Hepatocyte (in vitro differentiated cells): Measurements from ENCODE around the gene SAMD4A. TPM values are rescaled to one million over a fixed set of nuclear protein-coding genes. Genes with fewer than 3 reads are reported as not detected.

Experiments
- DNase-seq: peaks from one replicate; pipeline ENCODE4 v3.0.0-alpha.2; 2016; ENCODE audit warnings: low spot score
- H2AFZ ChIP-seq: fragments of 200-600 bp; sonication (generic); 2 replicates; pipeline ENCODE4 v1.6.0; 2016; ENCODE audit warnings: antibody characterized with exemption, mild to moderate bottlenecking
- H3K27ac ChIP-seq: fragments of 200-600 bp; sonication (generic); 2 replicates; pipeline ENCODE4 v1.5.1; 2016; ENCODE audit warnings: mild to moderate bottlenecking
- H3K27me3 ChIP-seq: fragments of 200-600 bp; sonication (generic); 2 replicates; pipeline ENCODE4 v1.6.1; 2016
- H3K36me3 ChIP-seq: fragments of 200-600 bp; sonication (generic); replicated peaks from 2 replicates; pipeline ENCODE4 v1.5.1; 2016; ENCODE audit warnings: low read depth; ENCODE audit not compliant: insufficient read depth
- H3K4me1 ChIP-seq: fragments of 200-600 bp; sonication (generic); 2 replicates; pipeline ENCODE4 v1.5.1; 2016; ENCODE audit warnings: mild to moderate bottlenecking, moderate library complexity; ENCODE audit not compliant: insufficient read depth
- H3K4me2 ChIP-seq: fragments of 200-600 bp; sonication (generic); 2 replicates; pipeline ENCODE4 v1.6.0; 2016
- H3K4me3 ChIP-seq: fragments of 200-600 bp; sonication (generic); 2 replicates; pipeline ENCODE4 v1.5.1; 2016; ENCODE audit warnings: mild to moderate bottlenecking
- H3K79me2 ChIP-seq: fragments of 200-600 bp; sonication (generic); 2 replicates; pipeline ENCODE4 v1.6.0; 2017; ENCODE audit warnings: mild to moderate bottlenecking
- H3K9me2 ChIP-seq: fragments of 200-600 bp; sonication (generic); replicated peaks from 2 replicates; pipeline ENCODE4 v1.6.0; 2017; ENCODE audit warnings: mild to moderate bottlenecking; ENCODE audit not compliant: insufficient read depth
- H3K9me3 ChIP-seq: fragments of 200-600 bp; sonication (generic); 2 replicates; pipeline ENCODE4 v1.5.1; 2016; ENCODE audit warnings: low read depth, mild to moderate bottlenecking
- H4K20me1 ChIP-seq: fragments of 200-600 bp; sonication (generic); 2 replicates; pipeline ENCODE4 v1.6.0; 2016; ENCODE audit warnings: mild to moderate bottlenecking; ENCODE audit not compliant: insufficient read depth, poor library complexity, severe bottlenecking
- EZH2 ChIP-seq: fragments of 200-600 bp; sonication (generic); IDR thresholded peaks from 2 replicates; pipeline ENCODE4 v1.6.1; 2016; ENCODE audit warnings: antibody characterized with exemption, mild to moderate bottlenecking, borderline replicate concordance
- EZH2phosphoT487 ChIP-seq: fragments of 200-600 bp; sonication (generic); IDR thresholded peaks from one replicate; pipeline ENCODE4 v1.6.1; 2018; ENCODE audit warnings: antibody characterized with exemption, mild to moderate bottlenecking, low read depth, moderate library complexity; ENCODE audit not compliant: unreplicated experiment, severe bottlenecking
- WGBS: methylation state at CpG from one replicate; pipeline ENCODE4 v1.1.6; 2016; ENCODE audit warnings: low lambda C conversion rate; ENCODE audit errors: missing lambda C conversion rate; 5-methylcytosine and 5-hydroxymethylcytosine counted together
- polyA plus RNA-seq: library from polyadenylated mRNA; unstranded; fragments of >200 nt; fragmentation: Nextera tagmentation; extraction: Ambion mirVana; gene quantifications from 2 replicates; pipeline ENCODE4 v1.2.1, GENCODE V29; 2016
- total RNA-seq: library from RNA; depleted of rRNA; stranded (reverse); fragments of >200 nt; gene quantifications from 2 replicates; pipeline ENCODE4 v1.2.3, GENCODE V29; 2014
- TF ChIP-seq, protein P1 (sequence below): fragments of 200-600 bp; sonication (generic); IDR thresholded peaks from 2 replicates; pipeline ENCODE4 v1.5.1; 2016; ENCODE audit warnings: antibody characterized with exemption, mild to moderate bottlenecking; ENCODE audit not compliant: poor library complexity

SAMD4A gene
- total and polyA plus RNA-seq, 2 experiments from 2014 or later = 10.5 to 15.7 TPM

DNA sequence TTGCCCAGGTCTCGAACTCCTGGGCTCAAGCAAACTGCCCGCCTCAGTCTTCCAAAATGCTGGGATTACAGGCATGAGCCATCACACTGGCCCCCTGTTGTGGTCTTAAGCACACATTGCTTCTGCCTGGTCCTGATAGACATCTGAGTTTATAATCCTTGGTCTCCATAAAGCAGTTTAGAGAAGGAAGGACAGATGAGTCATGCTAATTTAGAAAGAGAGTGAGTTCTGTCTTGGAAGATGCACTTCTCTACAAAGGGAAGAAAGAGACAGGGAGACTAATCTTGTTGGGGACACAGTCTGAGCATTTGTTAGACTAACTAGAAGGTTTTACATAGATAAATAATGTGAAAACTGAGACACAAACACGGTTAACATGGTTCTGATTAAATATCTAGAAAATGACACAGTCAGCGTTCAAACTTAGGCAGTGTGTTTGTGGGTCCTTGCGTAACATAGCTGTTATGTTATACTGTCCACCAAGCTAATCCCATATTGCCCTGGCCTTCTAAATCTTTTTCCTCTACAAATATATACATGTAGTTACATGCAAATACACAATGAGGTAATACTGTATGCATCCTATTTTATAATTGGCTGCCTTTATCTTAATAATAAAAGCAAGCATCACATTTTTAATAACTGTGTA, 31.0 kb downstream of the SAMD4A start:
- no peak for DNase-seq
- Histone ChIP-seq H4K20me1 (no peaks in the 10 kb centered on the region), H3K9me3 (no peaks in the 10 kb centered on the region), H3K4me3 (no peak overlapping the region), H3K27ac (peak overlapping the region; percentile 20), H3K79me2 (peaks cover 47% of the 10 kb centered on the region), H3K36me3 (no peaks in the 10 kb centered on the region), H2AFZ (no peak overlapping the region), H3K27me3 (no peaks in the 10 kb centered on the region), H3K4me1 (no peaks in the 10 kb centered on the region), H3K9me2 (no peaks in the 10 kb centered on the region), H3K4me2 (no peak overlapping the region)
- 72% methylated on average over 5 of the region's 5 CpGs for WGBS
- TF ChIP-seq EZH2phosphoT487 (no peak), EZH2 (no peak)
- TF ChIP-seq, protein P1, sequence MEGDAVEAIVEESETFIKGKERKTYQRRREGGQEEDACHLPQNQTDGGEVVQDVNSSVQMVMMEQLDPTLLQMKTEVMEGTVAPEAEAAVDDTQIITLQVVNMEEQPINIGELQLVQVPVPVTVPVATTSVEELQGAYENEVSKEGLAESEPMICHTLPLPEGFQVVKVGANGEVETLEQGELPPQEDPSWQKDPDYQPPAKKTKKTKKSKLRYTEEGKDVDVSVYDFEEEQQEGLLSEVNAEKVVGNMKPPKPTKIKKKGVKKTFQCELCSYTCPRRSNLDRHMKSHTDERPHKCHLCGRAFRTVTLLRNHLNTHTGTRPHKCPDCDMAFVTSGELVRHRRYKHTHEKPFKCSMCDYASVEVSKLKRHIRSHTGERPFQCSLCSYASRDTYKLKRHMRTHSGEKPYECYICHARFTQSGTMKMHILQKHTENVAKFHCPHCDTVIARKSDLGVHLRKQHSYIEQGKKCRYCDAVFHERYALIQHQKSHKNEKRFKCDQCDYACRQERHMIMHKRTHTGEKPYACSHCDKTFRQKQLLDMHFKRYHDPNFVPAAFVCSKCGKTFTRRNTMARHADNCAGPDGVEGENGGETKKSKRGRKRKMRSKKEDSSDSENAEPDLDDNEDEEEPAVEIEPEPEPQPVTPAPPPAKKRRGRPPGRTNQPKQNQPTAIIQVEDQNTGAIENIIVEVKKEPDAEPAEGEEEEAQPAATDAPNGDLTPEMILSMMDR = no peak

DNA sequence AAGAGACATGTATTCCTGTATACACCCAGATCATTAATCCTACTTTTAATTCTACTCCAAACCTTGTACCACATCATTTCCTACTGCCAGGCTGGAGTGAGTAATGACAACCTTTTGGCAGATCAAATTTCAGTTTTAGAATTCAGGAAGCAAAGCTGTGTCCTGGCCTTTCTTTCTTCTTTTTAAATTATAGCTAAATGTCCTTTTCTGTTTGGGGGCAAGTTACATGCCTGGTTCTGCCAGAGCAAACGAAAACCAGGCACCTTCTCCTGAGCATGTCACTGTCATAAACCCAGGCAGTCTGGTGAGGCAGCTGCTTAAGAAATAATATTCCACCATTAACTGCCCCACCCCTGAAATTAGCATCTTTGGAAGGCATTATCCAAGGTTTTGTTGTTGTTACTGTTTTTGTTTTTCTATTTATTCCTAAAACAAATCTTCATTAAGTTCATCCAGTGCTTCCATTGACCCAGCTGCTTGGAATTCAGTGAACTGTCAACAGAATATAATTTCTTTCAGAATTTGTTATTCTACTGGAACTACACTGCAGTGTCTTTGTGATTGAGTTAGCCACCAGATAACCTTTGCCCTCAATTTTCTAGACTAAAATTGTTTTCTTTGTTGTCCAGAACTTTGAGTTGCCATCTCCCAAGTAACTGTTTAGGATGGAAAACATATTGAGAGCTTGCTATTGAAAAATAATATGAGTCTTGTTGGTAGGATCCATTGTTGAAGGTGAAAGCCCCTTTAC, 33.2 kb downstream of the SAMD4A start:
- WGBS = 18% methylated on average over 1 of the region's 1 CpG
- H3K9me2 ChIP-seq = no peaks in the 10 kb centered on the region
- peak overlapping the region; percentile 63 for H3K27ac ChIP-seq
- no peaks in the 10 kb centered on the region for H3K9me3 ChIP-seq
- H3K27me3 ChIP-seq = no peaks in the 10 kb centered on the region
- no peak overlapping the region for H2AFZ ChIP-seq
- no peaks in the 10 kb centered on the region for H4K20me1 ChIP-seq
- no peak overlapping the region for H3K4me2 ChIP-seq
- no peaks in the 10 kb centered on the region for H3K4me1 ChIP-seq
- H3K79me2 ChIP-seq = peaks cover 46% of the 10 kb centered on the region
- no peaks in the 10 kb centered on the region for H3K36me3 ChIP-seq
- TF ChIP-seq EZH2 (no peak), EZH2phosphoT487 (no peak)
- TF ChIP-seq, protein P1 = no peak
- H3K4me3 ChIP-seq = no peak overlapping the region
- DNase-seq = no peak

DNA sequence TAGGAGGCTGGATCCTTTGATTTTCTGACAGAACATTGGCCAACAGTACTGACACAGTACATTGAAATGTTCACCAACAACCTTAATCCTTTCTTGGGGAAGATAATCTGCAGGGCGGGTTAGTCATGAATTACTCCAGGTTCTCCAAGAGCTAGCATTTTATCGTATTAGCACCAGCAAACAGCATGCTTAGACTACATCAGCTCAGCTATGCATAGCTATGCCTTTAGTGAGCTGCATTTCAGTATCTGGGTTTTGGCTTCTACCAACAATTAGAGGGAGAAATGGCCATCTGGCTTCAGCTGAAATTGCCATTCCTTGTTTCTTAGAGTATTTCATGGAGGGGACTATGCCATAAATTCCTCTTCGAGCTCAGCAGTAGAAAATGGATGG, 33.8 kb downstream of the SAMD4A start:
- Histone ChIP-seq H3K9me3 (no peaks in the 10 kb centered on the region), H3K4me1 (no peaks in the 10 kb centered on the region), H4K20me1 (no peaks in the 10 kb centered on the region), H3K9me2 (no peaks in the 10 kb centered on the region), H3K27ac (peak overlapping the region; percentile 63), H3K4me3 (no peak overlapping the region), H3K4me2 (no peak overlapping the region), H3K36me3 (no peaks in the 10 kb centered on the region), H2AFZ (no peak overlapping the region), H3K79me2 (peaks cover 43% of the 10 kb centered on the region), H3K27me3 (no peaks in the 10 kb centered on the region)
- peak; percentile 37 for DNase-seq
- TF ChIP-seq EZH2phosphoT487 (no peak), EZH2 (no peak)
- TF ChIP-seq, protein P1 = no peak
- WGBS = 67% methylated on average over 3 of the region's 3 CpGs
